CD4-positive, alpha-beta memory T cell (primary cell): ENCODE measurements around the gene GOLT1B. TPM values are rescaled to one million over a fixed set of nuclear protein-coding genes. Genes with fewer than 3 reads are reported as not detected.
A peak's percentile ranks its signal among the peaks of the same experiment; 100 is the strongest.

Experiments
- CTCF ChIA-PET: fragments of 350-600 bp; sonication (Branson Sonifier 250); formaldehyde crosslinking; loops from one replicate; lab custom pipeline; 2021; ENCODE audit warnings: inconsistent platforms; ENCODE audit not compliant: partially characterized antibody; lab: Charles Lee
- POLR2A ChIA-PET: fragments of 350-600 bp; sonication (Branson Sonifier 250); formaldehyde crosslinking; loops from one replicate; lab custom pipeline; 2021; ENCODE audit not compliant: partially characterized antibody; lab: Charles Lee
- DNase-seq, 5 donors: peaks; one replicate each; pipeline versions ENCODE4 v3.0.0 to v3.0.0-alpha.2; 2020 to 2022; ENCODE audit warnings: mixed read lengths in 1 of 5
- H3K27ac ChIP-seq: one replicate; pipeline ENCODE4 v1.7.0; 2013; ENCODE audit warnings: low read depth, low read length
- H3K27me3 ChIP-seq: 2 replicates; pipeline ENCODE4 v1.7.0; 2013; ENCODE audit warnings: mild to moderate bottlenecking, low read length, moderate library complexity; ENCODE audit not compliant: insufficient read depth
- H3K36me3 ChIP-seq: 2 replicates; pipeline ENCODE4 v1.7.0; 2013; ENCODE audit warnings: mild to moderate bottlenecking, low read length, moderate library complexity; ENCODE audit not compliant: insufficient read depth
- H3K4me1 ChIP-seq: 2 replicates; pipeline ENCODE4 v1.7.0; 2013; ENCODE audit warnings: mild to moderate bottlenecking, low read length, moderate library complexity; ENCODE audit not compliant: insufficient read depth
- H3K4me3 ChIP-seq, 2 donors: one replicate each; pipeline ENCODE4 v1.7.0; 2013; ENCODE audit warnings: low read length in 2 of 2, mild to moderate bottlenecking in 1 of 2
- H3K9me3 ChIP-seq, 2 donors: one replicate each; pipeline ENCODE4 v1.7.0; 2013; ENCODE audit warnings: low read length in 2 of 2, control low read depth in 1 of 2; ENCODE audit not compliant: control insufficient read depth in 1 of 2
- H3K27ac Mint-ChIP-seq, 7 donors: one replicate each; pipeline ENCODE4 v1.8.0; 2020 to 2021; ENCODE audit warnings: mixed read lengths in 7 of 7, mild to moderate bottlenecking in 6 of 7, inconsistent platforms in 3 of 7, moderate library complexity in 3 of 7
- H3K27me3 Mint-ChIP-seq, 2 donors: one replicate each; pipeline ENCODE4 v1.8.0; 2020 to 2021; ENCODE audit warnings: mixed read lengths in 2 of 2
- H3K36me3 Mint-ChIP-seq, 2 donors: one replicate each; pipeline ENCODE4 v1.8.0; 2020 to 2021; ENCODE audit warnings: mixed read lengths in 2 of 2, inconsistent platforms in 1 of 2, mild to moderate bottlenecking in 1 of 2
- H3K4me1 Mint-ChIP-seq, 4 donors: one replicate each; pipeline ENCODE4 v1.8.0; 2020 to 2021; ENCODE audit warnings: mixed read lengths in 4 of 4, mild to moderate bottlenecking in 1 of 4
- H3K4me3 Mint-ChIP-seq, 8 donors: one replicate each; pipeline ENCODE4 v1.8.0; 2020 to 2021; ENCODE audit warnings: mixed read lengths in 8 of 8, mild to moderate bottlenecking in 7 of 8, moderate library complexity in 6 of 8, inconsistent platforms in 3 of 8
- H3K9me3 Mint-ChIP-seq, 8 donors: one replicate each; pipeline ENCODE4 v1.8.0; 2020 to 2021; ENCODE audit warnings: mixed read lengths in 8 of 8, mild to moderate bottlenecking in 5 of 8, inconsistent platforms in 3 of 8, moderate library complexity in 1 of 8
- intact Hi-C: fragments of 100-400 bp; cut with micrococcal nuclease; formaldehyde crosslinking; loops from one replicate; pipeline ENCODE4 v1.15.1; 2023
- polyA plus RNA-seq, 2 donors: library from polyadenylated mRNA; unstranded; fragments of 300-500 nt; fragmentation: Illumina TruSeq; gene quantifications; one replicate each; pipeline ENCODE4 v1.2.3, GENCODE V29; 2021
- total RNA-seq, 2 experiments: library from RNA; stranded (reverse); gene quantifications; one replicate each; pipeline ENCODE4 v1.2.3, GENCODE V29; 2021

GOLT1B gene
- total and polyA plus RNA-seq, 4 experiments from 2014 or later, result 33.0 to 39.1 (median 35.3) TPM

DNA sequence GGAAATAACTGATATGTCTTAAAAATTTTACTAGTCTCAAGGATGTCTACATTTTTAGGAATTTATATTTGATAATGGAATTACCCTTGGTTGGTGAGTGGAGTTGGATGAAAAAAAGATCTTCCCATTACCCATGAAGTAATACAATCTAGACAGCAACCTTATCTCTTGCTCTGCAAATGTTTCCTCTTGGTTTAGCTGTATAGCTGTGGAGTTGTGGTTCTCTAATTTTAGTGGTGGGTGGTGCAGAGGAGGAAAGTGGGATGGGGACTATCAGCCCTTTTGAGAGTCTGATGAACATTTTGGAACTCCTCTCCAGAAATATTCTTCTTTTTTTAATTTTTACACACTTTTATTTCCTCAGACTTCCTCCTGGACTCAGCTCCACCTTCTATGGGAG lies 41.6 kb downstream of the GOLT1B start:
- H3K27me3 ChIP-seq, result no peaks in the 10 kb centered on the region
- no peaks in the 10 kb centered on the region for H3K36me3 Mint-ChIP-seq
- CTCF ChIA-PET, result no interaction called here
- peaks cover 3% of the 10 kb centered on the region in 2 donors for H3K27me3 Mint-ChIP-seq
- POLR2A ChIA-PET, result no interaction called here
- H3K9me3 Mint-ChIP-seq, result peaks cover 0 to 2% (median 0%) of the 10 kb centered on the region in 8 donors
- DNase-seq, result no peak
- intact Hi-C loops, result no loop called here
- no peak overlapping the region for H3K27ac ChIP-seq
- no peak overlapping the region for H3K27ac Mint-ChIP-seq
- H3K4me3 Mint-ChIP-seq, result no peak overlapping the region
- H3K36me3 ChIP-seq, result no peaks in the 10 kb centered on the region
- H3K4me1 ChIP-seq, result no peaks in the 10 kb centered on the region
- H3K9me3 ChIP-seq, result no peaks in the 10 kb centered on the region
- no peaks in the 10 kb centered on the region for H3K4me1 Mint-ChIP-seq
- no peak overlapping the region for H3K4me3 ChIP-seq

DNA sequence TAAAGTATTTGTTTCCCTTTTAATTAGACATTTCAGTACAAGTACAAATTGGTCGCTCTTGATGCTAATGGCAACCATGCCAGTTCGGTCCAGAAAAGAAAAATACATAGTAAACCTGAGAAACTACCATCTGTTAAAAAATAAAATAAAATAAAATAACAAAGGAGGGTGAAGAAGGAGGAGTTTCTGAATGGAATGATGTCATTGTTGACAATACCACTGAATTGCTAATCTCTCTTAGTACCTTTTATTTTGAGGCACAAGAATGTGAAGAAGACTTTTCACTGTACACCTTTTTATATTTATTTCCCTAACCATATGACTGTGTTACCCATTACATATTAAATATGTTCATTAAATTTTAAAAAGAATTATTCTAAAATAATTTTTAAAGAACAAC lies 44.0 kb downstream of the GOLT1B start:
- no peaks in the 10 kb centered on the region for H3K27me3 ChIP-seq
- Mint-ChIP-seq H3K4me1 (no peaks in the 10 kb centered on the region), H3K4me3 (no peak overlapping the region), H3K9me3 (peaks cover 0 to 2% (median 0%) of the 10 kb centered on the region in 8 donors), H3K27ac (no peak overlapping the region), H3K36me3 (no peaks in the 10 kb centered on the region), H3K27me3 (peaks cover 3% of the 10 kb centered on the region in 2 donors)
- H3K4me1 ChIP-seq, result no peaks in the 10 kb centered on the region
- no peaks in the 10 kb centered on the region for H3K36me3 ChIP-seq
- intact Hi-C loops, result no loop called here
- ChIA-PET POLR2A (no interaction called here), CTCF (no interaction called here)
- H3K4me3 ChIP-seq, result no peak overlapping the region
- H3K27ac ChIP-seq, result no peak overlapping the region
- H3K9me3 ChIP-seq, result no peaks in the 10 kb centered on the region
- DNase-seq, result no peak

DNA sequence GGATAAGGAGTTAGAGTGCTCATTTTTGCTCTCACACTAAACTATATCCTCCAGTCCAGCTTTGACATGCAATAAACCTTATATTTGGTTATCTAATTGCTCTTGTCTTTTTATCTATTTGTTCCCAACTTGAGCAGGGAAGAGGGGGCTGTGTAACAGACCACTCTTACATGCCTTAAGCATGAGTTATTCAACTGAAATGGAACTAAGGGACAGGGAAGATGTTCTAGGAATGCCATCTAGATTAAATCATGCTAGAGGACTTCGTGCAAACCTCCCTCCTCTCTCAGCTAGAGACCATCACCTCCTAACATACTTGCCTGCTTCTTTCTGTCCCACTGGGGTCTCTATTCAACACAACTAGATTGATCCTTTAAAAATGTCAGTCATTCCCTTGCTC lies 45.1 kb downstream of the GOLT1B start:
- Mint-ChIP-seq H3K9me3 (peaks cover 0 to 2% (median 0%) of the 10 kb centered on the region in 8 donors), H3K27ac (no peak overlapping the region), H3K36me3 (no peaks in the 10 kb centered on the region), H3K4me1 (no peaks in the 10 kb centered on the region), H3K4me3 (no peak overlapping the region), H3K27me3 (peaks cover 3% of the 10 kb centered on the region in 2 donors)
- H3K9me3 ChIP-seq, result no peaks in the 10 kb centered on the region
- H3K36me3 ChIP-seq, result no peaks in the 10 kb centered on the region
- H3K27me3 ChIP-seq, result no peaks in the 10 kb centered on the region
- CTCF ChIA-PET, result no interaction called here
- no peaks in the 10 kb centered on the region for H3K4me1 ChIP-seq
- no peak overlapping the region for H3K4me3 ChIP-seq
- POLR2A ChIA-PET, result no interaction called here
- no peak for DNase-seq
- intact Hi-C loops, result no loop called here
- no peak overlapping the region for H3K27ac ChIP-seq

DNA sequence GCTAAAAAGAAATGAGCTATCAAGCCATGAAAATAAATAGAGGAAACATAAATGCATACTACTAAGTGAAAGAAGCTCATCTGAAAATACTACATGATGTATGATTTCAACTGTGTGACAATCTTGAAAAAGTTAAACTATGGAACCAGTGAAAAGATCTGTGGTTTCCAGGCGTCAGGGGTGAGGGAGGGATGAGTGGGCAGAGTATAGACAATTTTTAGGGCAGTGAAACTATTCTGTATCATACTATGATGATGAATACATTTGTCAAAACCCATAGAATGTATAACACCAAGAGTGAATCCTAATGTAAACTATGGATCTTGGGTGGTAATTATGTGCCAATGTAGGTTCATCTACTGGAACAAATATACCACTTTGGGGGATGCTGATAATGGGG lies 45.8 kb downstream of the GOLT1B start:
- Mint-ChIP-seq H3K9me3 (peaks cover 0 to 2% (median 0%) of the 10 kb centered on the region in 8 donors), H3K27me3 (peaks cover 1 to 3% of the 10 kb centered on the region in 2 donors), H3K27ac (no peak overlapping the region), H3K4me3 (no peak overlapping the region), H3K4me1 (no peaks in the 10 kb centered on the region), H3K36me3 (no peaks in the 10 kb centered on the region)
- no peaks in the 10 kb centered on the region for H3K9me3 ChIP-seq
- intact Hi-C loops, result no loop called here
- CTCF ChIA-PET, result no interaction called here
- no peak overlapping the region for H3K27ac ChIP-seq
- DNase-seq, result no peak
- no peak overlapping the region for H3K4me3 ChIP-seq
- H3K36me3 ChIP-seq, result no peaks in the 10 kb centered on the region
- H3K27me3 ChIP-seq, result no peaks in the 10 kb centered on the region
- H3K4me1 ChIP-seq, result no peaks in the 10 kb centered on the region
- POLR2A ChIA-PET, result no interaction called here

DNA sequence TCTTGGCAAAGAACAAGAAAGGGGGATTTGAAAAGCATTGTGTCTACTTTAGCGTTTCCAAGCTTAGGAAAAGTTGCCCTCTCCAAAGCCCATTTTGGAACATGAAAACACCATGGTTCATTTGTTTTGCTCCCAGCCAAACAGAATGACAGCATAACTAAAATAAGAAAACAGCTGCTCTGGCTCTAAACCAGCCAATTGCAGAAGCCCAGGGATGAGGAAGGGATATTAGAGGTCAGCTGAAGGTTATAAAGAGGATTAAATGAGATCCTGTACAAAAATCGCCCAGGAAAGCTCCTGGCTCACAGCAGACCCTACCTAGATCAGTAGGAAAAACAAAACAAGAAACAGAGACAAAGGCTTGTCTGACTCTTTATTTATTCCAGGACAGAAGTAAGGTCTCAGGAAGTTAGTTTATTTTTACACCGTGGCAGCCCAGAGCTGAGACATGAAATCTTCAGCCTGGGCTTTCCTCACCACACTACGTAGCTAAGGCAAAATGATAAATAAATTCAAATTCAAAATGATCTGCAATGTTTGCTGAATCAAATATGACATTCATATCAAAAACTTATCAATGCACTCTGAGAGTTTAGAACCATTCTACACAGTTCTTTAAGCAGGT lies 50.4 kb downstream of the GOLT1B start:
- ChIA-PET CTCF (interaction anchor here (1.6 kb wide), 1 partner anchor 10 kb away, joined by 4 read pairs; no protein-coding TSS in a partner anchor), POLR2A (no interaction called here)
- no peak overlapping the region for H3K4me3 Mint-ChIP-seq
- H3K27ac ChIP-seq, result no peak overlapping the region
- no peaks in the 10 kb centered on the region for H3K27me3 ChIP-seq
- H3K4me1 ChIP-seq, result no peaks in the 10 kb centered on the region
- DNase-seq, result no peak
- H3K27me3 Mint-ChIP-seq, result no peaks in the 10 kb centered on the region
- intact Hi-C loops, result no loop called here
- H3K4me1 Mint-ChIP-seq, result no peaks in the 10 kb centered on the region
- no peak overlapping the region for H3K27ac Mint-ChIP-seq
- H3K9me3 Mint-ChIP-seq, result peaks cover 0 to 2% (median 0%) of the 10 kb centered on the region in 8 donors
- no peaks in the 10 kb centered on the region for H3K36me3 ChIP-seq
- no peaks in the 10 kb centered on the region for H3K9me3 ChIP-seq
- no peak overlapping the region for H3K4me3 ChIP-seq
- no peaks in the 10 kb centered on the region for H3K36me3 Mint-ChIP-seq

DNA sequence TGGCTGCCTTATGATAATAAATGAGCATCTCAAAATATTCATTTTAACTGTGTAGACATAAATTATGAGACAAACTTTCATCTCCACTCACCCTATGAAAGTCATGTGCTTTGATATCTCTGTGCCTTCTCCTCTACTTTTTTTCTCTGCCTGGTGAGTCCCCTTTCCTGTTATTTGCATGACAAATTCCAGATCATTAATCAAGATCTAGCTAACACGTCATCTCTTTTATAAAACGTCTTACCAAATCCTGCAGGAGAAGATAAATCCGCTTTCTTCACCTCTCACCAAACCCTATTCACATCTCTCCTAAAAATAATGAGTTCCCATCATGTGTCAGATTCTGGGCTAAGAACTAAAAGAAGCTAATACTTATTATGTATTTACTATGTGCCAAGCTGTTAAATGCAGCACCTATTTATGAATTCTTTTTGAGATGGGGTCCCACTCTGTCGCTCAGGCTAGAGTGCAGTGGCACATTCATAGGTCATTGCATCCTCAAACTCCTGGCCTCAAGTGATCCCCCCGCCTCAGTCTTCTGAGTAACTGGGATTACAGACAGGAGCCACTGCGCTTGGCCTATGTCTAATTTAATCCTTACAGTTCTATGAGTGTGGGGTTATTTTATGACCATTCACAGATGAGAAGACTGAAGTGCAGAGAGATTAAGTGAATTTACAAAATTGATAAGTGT lies 51.2 kb downstream of the GOLT1B start:
- POLR2A ChIA-PET, result no interaction called here
- CTCF ChIA-PET, result interaction anchor here (1.6 kb wide), 1 partner anchor 11 kb away, joined by 4 read pairs; no protein-coding TSS in a partner anchor
- Histone ChIP-seq H3K9me3 (no peaks in the 10 kb centered on the region), H3K27me3 (no peaks in the 10 kb centered on the region), H3K27ac (no peak overlapping the region), H3K4me1 (no peaks in the 10 kb centered on the region), H3K36me3 (no peaks in the 10 kb centered on the region), H3K4me3 (no peak overlapping the region)
- Mint-ChIP-seq H3K4me1 (no peaks in the 10 kb centered on the region), H3K4me3 (no peak overlapping the region), H3K27ac (peak overlapping the region in 1 of 7 donors; percentile 22), H3K36me3 (no peaks in the 10 kb centered on the region), H3K27me3 (no peaks in the 10 kb centered on the region), H3K9me3 (peaks cover 0 to 2% (median 0%) of the 10 kb centered on the region in 8 donors)
- intact Hi-C loops, result no loop called here
- no peak for DNase-seq

DNA sequence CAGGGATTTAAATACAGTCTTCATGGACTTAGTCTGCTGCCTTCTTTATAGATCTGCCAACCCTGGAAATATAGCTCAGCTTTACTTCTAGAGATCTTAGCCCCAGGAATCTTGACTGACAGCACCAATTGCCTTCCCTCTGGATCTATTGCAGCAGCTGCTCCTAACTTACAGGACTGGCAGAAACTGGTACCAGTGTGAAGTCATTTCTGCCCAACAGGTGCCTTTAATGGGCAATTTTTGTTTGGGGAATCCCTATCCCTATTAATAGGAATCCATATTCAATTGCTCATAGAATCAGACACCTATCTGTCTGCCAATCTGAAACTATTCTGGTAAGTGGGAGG lies 51.7 kb downstream of the GOLT1B start:
- Mint-ChIP-seq H3K36me3 (no peaks in the 10 kb centered on the region), H3K27me3 (no peaks in the 10 kb centered on the region), H3K27ac (no peak overlapping the region), H3K9me3 (peaks cover 0 to 2% (median 0%) of the 10 kb centered on the region in 8 donors), H3K4me1 (no peaks in the 10 kb centered on the region), H3K4me3 (no peak overlapping the region)
- intact Hi-C loops, result no loop called here
- no peaks in the 10 kb centered on the region for H3K9me3 ChIP-seq
- no peaks in the 10 kb centered on the region for H3K27me3 ChIP-seq
- H3K4me1 ChIP-seq, result no peaks in the 10 kb centered on the region
- ChIA-PET POLR2A (no interaction called here), CTCF (no interaction called here)
- H3K27ac ChIP-seq, result no peak overlapping the region
- no peak overlapping the region for H3K4me3 ChIP-seq
- no peak for DNase-seq
- no peaks in the 10 kb centered on the region for H3K36me3 ChIP-seq
